ENCODE data around the gene BDP1. TPM values are rescaled to one million over a fixed set of nuclear protein-coding genes. Genes with fewer than 3 reads are reported as not detected.
"Not testable (repeated sequence)": the region's sequence is repeated elsewhere in the genome, so short reads cannot be mapped to it uniquely, and the experiment has no call there.

BDP1 gene
- total RNA-seq, 1 donor from 2014 or later = 20.9 TPM

- no peaks in the 10 kb centered on the region for H3K9me3 Mint-ChIP-seq (ENCODE audit: unreplicated experiment)
- peak overlapping the region; percentile 24 for H3K27ac Mint-ChIP-seq (ENCODE audit: unreplicated experiment)
- TF ChIP-seq, protein P1, sequence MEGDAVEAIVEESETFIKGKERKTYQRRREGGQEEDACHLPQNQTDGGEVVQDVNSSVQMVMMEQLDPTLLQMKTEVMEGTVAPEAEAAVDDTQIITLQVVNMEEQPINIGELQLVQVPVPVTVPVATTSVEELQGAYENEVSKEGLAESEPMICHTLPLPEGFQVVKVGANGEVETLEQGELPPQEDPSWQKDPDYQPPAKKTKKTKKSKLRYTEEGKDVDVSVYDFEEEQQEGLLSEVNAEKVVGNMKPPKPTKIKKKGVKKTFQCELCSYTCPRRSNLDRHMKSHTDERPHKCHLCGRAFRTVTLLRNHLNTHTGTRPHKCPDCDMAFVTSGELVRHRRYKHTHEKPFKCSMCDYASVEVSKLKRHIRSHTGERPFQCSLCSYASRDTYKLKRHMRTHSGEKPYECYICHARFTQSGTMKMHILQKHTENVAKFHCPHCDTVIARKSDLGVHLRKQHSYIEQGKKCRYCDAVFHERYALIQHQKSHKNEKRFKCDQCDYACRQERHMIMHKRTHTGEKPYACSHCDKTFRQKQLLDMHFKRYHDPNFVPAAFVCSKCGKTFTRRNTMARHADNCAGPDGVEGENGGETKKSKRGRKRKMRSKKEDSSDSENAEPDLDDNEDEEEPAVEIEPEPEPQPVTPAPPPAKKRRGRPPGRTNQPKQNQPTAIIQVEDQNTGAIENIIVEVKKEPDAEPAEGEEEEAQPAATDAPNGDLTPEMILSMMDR (IDR thresholded peaks at IDR 0.05; ENCODE audit: unreplicated experiment) = no peak
- H3K4me1 Mint-ChIP-seq (ENCODE audit: unreplicated experiment) = peaks cover 4% of the 10 kb centered on the region
- no peaks in the 10 kb centered on the region for H3K36me3 Mint-ChIP-seq (ENCODE audit: low read depth, unreplicated experiment)
- no peaks in the 10 kb centered on the region for H3K27me3 Mint-ChIP-seq (ENCODE audit: unreplicated experiment)
- no peak for DNase-seq (ENCODE audit: low spot score)
- H3K4me3 Mint-ChIP-seq (ENCODE audit: unreplicated experiment) = no peak overlapping the region
Measured at GRCh38 chr5:71564895-71565294, 109.4 kb downstream of the BDP1 start.

DNA sequence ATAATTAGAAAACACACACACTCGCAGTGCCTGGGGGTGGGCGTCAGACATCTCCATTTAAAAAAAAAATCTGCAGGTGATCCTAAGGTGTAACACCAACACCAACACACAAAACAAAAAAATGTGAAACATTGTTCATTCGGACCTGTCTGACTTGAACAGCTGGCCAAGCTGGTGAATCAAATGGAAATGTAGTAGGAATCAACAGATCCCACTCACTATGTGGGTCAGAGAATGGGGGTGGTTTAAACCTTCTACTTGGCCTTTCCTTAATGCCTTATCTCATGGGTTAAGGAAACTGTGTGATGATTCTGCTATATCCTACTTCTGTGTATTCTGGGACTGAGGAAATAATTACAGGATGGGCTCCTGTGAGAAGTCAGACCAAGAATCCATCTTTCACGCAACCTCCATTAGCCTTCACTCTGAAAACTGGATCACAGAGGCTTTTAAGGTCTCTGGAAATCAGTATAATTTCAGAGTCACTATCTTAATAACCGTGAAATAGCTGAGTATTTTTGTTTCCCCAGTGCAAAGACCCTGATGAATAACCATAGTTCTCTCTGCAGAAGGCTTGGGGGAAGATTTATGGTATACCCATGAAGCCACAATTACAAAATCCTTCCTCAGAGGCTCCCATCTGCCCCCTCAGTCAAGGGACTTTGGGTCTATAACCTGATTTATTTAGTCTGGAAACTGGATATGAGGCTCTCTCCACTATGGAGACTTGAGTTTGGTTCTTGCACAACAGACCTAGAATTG lies 114.5 kb downstream of the BDP1 start:
- H3K4me3 Mint-ChIP-seq (ENCODE audit: unreplicated experiment) = no peak overlapping the region
- no peaks in the 10 kb centered on the region for H3K27me3 Mint-ChIP-seq (ENCODE audit: unreplicated experiment)
- no peak overlapping the region for H3K27ac Mint-ChIP-seq (ENCODE audit: unreplicated experiment)

DNA sequence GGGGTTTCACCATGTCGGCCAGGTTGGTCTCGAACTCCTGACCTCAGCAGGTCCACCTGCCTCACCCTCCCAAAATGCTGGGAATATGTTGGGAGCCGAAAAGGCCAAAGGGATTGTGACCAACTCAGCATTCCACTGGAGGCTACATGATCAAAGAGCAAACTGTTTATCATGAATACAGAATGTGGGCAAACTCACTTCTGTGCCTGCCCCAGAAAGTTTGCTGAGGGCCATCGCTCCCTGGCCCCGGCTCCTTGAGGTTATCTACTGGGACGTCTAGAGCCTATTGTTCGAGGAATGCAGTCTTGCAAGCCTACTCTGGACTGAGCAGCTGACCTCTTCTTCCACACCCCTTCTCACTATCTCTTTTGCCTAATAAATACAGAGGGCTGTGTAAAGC lies 116.4 kb downstream of the BDP1 start:
- H3K27me3 Mint-ChIP-seq (ENCODE audit: unreplicated experiment); H3K27ac Mint-ChIP-seq (ENCODE audit: unreplicated experiment); DNase-seq (ENCODE audit: low spot score); H3K9me3 Mint-ChIP-seq (ENCODE audit: unreplicated experiment); H3K4me3 Mint-ChIP-seq (ENCODE audit: unreplicated experiment): not testable (repeated sequence)
- H3K4me1 Mint-ChIP-seq (ENCODE audit: unreplicated experiment) = peaks cover 14% of the 10 kb centered on the region
- H3K36me3 Mint-ChIP-seq (ENCODE audit: low read depth, unreplicated experiment) = peaks cover 13% of the 10 kb centered on the region

More for the DNA sequence above, 114.5 kb downstream of the BDP1 start:
- no peak for DNase-seq (ENCODE audit: low spot score)
- H3K4me1 Mint-ChIP-seq (ENCODE audit: unreplicated experiment) = peaks cover 14% of the 10 kb centered on the region
- TF ChIP-seq, protein P1 (IDR thresholded peaks at IDR 0.05; ENCODE audit: unreplicated experiment) = no peak
- H3K9me3 Mint-ChIP-seq (ENCODE audit: unreplicated experiment) = no peaks in the 10 kb centered on the region
- peaks cover 8% of the 10 kb centered on the region for H3K36me3 Mint-ChIP-seq (ENCODE audit: low read depth, unreplicated experiment)

DNA sequence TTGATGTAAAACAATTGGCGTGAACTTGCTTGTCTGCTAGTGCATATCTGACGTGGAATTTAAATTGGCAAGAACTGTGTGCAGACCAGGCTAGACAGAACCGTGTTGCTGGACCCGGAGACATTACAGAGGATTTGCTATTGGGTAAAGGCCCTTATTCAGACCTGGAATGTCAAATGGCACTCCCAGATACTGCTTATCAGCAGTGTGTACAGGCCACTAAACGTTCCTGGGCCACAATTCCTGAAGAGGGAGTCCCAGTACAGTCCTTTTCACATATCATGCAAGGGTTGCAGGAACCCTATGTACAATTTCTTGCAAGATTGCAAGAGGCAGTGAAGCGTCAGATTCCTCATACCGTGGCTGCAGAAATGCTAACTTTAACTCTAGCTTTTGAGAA lies 118.1 kb downstream of the BDP1 start:
- peaks cover 27% of the 10 kb centered on the region for H3K36me3 Mint-ChIP-seq (ENCODE audit: low read depth, unreplicated experiment)
- no peaks in the 10 kb centered on the region for H3K9me3 Mint-ChIP-seq (ENCODE audit: unreplicated experiment)
- DNase-seq (ENCODE audit: low spot score) = no peak
- TF ChIP-seq, protein P1 (IDR thresholded peaks at IDR 0.05; ENCODE audit: unreplicated experiment) = no peak
- peaks cover 14% of the 10 kb centered on the region for H3K4me1 Mint-ChIP-seq (ENCODE audit: unreplicated experiment)
- H3K27me3 Mint-ChIP-seq (ENCODE audit: unreplicated experiment) = peaks cover 2% of the 10 kb centered on the region
- no peak overlapping the region for H3K4me3 Mint-ChIP-seq (ENCODE audit: unreplicated experiment)
- H3K27ac Mint-ChIP-seq (ENCODE audit: unreplicated experiment) = no peak overlapping the region

DNA sequence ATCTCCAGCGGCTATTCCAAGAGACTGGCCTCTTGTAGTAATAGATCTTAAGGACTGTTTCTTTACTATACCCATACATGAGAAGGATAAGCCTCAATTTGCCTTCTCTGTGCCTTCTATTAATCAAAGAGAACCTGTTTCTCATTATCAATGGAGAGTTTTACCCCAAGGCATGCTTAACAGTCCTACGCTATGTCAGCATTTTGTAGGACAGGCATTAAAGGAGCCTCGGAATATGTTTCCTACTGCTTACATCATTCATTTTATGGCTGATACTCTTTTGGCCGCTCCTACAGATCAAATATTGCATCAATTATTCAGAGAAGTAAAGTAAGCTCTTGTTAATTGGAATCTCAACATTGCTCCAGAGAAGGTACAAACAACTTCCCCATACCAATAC lies 120.1 kb downstream of the BDP1 start:
- DNase-seq (ENCODE audit: low spot score); H3K27me3 Mint-ChIP-seq (ENCODE audit: unreplicated experiment); H3K9me3 Mint-ChIP-seq (ENCODE audit: unreplicated experiment); H3K4me3 Mint-ChIP-seq (ENCODE audit: unreplicated experiment); H3K4me1 Mint-ChIP-seq (ENCODE audit: unreplicated experiment); H3K27ac Mint-ChIP-seq (ENCODE audit: unreplicated experiment): not testable (repeated sequence)
- H3K36me3 Mint-ChIP-seq (ENCODE audit: low read depth, unreplicated experiment) = peaks cover 27% of the 10 kb centered on the region

DNA sequence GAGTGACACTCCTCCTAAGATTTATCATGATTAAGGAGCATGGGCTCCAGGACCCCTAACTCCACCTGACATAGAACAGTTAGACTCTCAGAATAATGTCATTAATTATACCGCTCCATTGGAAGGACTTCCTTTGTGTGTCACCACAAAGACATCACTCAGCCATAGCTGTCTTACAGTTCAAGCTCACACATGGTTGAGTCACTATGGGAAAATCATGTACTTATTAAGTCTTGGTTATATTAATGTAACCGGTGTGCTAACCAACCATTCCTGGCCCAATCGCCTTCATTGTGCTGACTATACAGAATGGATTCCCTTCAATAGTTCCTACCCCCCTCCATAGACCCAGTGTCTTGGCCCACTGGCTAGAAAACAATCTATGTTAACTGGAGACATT lies 120.8 kb downstream of the BDP1 start:
- Mint-ChIP-seq H3K27ac (ENCODE audit: unreplicated experiment) (no peak overlapping the region), H3K36me3 (ENCODE audit: low read depth, unreplicated experiment) (peaks cover 27% of the 10 kb centered on the region)

GRCh38 chr5:71577839-71578238 lies 122.4 kb downstream of the BDP1 start:
- not testable (repeated sequence) for H3K27me3 Mint-ChIP-seq (ENCODE audit: unreplicated experiment)

More for the DNA sequence above, 120.8 kb downstream of the BDP1 start:
- no peak overlapping the region for H3K4me3 Mint-ChIP-seq (ENCODE audit: unreplicated experiment)
- H3K9me3 Mint-ChIP-seq (ENCODE audit: unreplicated experiment) = no peaks in the 10 kb centered on the region
- H3K27me3 Mint-ChIP-seq (ENCODE audit: unreplicated experiment) = peaks cover 2% of the 10 kb centered on the region
- DNase-seq (ENCODE audit: low spot score) = no peak
- TF ChIP-seq, protein P1 (IDR thresholded peaks at IDR 0.05; ENCODE audit: unreplicated experiment) = no peak
- H3K4me1 Mint-ChIP-seq (ENCODE audit: unreplicated experiment) = peaks cover 7% of the 10 kb centered on the region

More at GRCh38 chr5:71577839-71578238, 122.4 kb downstream of the BDP1 start:
- DNase-seq (ENCODE audit: low spot score); H3K9me3 Mint-ChIP-seq (ENCODE audit: unreplicated experiment); H3K27ac Mint-ChIP-seq (ENCODE audit: unreplicated experiment); H3K4me1 Mint-ChIP-seq (ENCODE audit: unreplicated experiment): not testable (repeated sequence)
- peaks cover 26% of the 10 kb centered on the region for H3K36me3 Mint-ChIP-seq (ENCODE audit: low read depth, unreplicated experiment)
- H3K4me3 Mint-ChIP-seq (ENCODE audit: unreplicated experiment) = peak overlapping the region; percentile 67

Data from endothelial cell (in vitro differentiated cells).